K562 (cell line): ENCODE measurements around the gene SLC7A9.

Experiments
- BHLHE40 ChIP-seq: IDR thresholded peaks from 2 replicates; pipeline ENCODE4 v1.6.1; 2011; ENCODE audit warnings: low read length, improper control_type of control experiment
- CBX8 ChIP-seq: fragments of 200-600 bp; sonication (generic); IDR thresholded peaks from 2 replicates; pipeline ENCODE4 v1.6.1; 2012; ENCODE audit warnings: borderline replicate concordance, mixed run types, low read depth, mild to moderate bottlenecking, moderate library complexity, mixed read lengths, low read length, control low read depth, inconsistent platforms; ENCODE audit not compliant: poor library complexity, severe bottlenecking; ENCODE audit errors: extremely low read depth
- CTCF ChIP-seq, 3 experiments: IDR thresholded peaks in 2 of 3; conservative IDR thresholded peaks in 1 of 3; 2 replicates each; pipeline ENCODE4 v1.5.1; 2011 to 2012; ENCODE audit warnings: low read length in 3 of 3, mild to moderate bottlenecking in 3 of 3, control low read depth in 2 of 3, improper control_type of control experiment in 1 of 3, inconsistent platforms in 1 of 3, low read depth in 1 of 3, mixed read lengths in 1 of 3, moderate library complexity in 1 of 3; ENCODE audit not compliant: insufficient read depth in 2 of 3
- E2F8 ChIP-seq: fragments of 450-650 bp; IDR thresholded peaks from 2 replicates; pipeline ENCODE4 v1.7.1; 2018; ENCODE audit warnings: mild to moderate bottlenecking, low read depth; ENCODE audit not compliant: partially characterized antibody
- ELF4 ChIP-seq: fragments of 450-650 bp; formaldehyde crosslinking; IDR thresholded peaks from 2 replicates; pipeline ENCODE4 v1.4.0; 2022; ENCODE audit warnings: missing genetic modification characterization
- MAFF ChIP-seq: IDR thresholded peaks from 2 replicates; pipeline ENCODE4 v1.6.1; 2012; ENCODE audit warnings: low read length, improper control_type of control experiment
- POLR2A ChIP-seq: fragments of 450-650 bp; conservative IDR thresholded peaks from 2 replicates; pipeline ENCODE4 v1.6.1; 2016
- POLR2AphosphoS5 ChIP-seq: IDR thresholded peaks from 2 replicates; pipeline ENCODE4 v1.6.1; 2011; ENCODE audit warnings: mild to moderate bottlenecking, low read depth, low read length, moderate library complexity; ENCODE audit not compliant: control insufficient read depth, insufficient read depth
- RCOR1 ChIP-seq, 2 experiments: IDR thresholded peaks; 2 replicates each; pipeline ENCODE4 v1.6.1; 2012; ENCODE audit warnings: low read depth in 2 of 2, low read length in 2 of 2, borderline replicate concordance in 1 of 2, improper control_type of control experiment in 1 of 2
- ZNF263 ChIP-seq: sonication (generic); formaldehyde crosslinking; IDR thresholded peaks from 2 replicates; pipeline ENCODE4 v1.8.0; 2022; ENCODE audit warnings: mild to moderate bottlenecking, missing genetic modification reagents, borderline replicate concordance
- ZNF282 ChIP-seq: sonication (generic); formaldehyde crosslinking; IDR thresholded peaks from 2 replicates; pipeline ENCODE4 v1.8.1; 2023; ENCODE audit warnings: missing genetic modification reagents
- ZNF507 ChIP-seq: conservative IDR thresholded peaks from 2 replicates; pipeline ENCODE4 v1.6.1; 2017; ENCODE audit warnings: missing genetic modification characterization, missing compliant biosample characterization
- TF ChIP-seq, protein P1 (sequence below): fragments of 200-800 bp; sonication (Bioruptor generic); IDR thresholded peaks from 2 replicates; pipeline ENCODE4 v1.6.1; 2017; ENCODE audit warnings: missing genetic modification characterization, missing compliant biosample characterization

DNA sequence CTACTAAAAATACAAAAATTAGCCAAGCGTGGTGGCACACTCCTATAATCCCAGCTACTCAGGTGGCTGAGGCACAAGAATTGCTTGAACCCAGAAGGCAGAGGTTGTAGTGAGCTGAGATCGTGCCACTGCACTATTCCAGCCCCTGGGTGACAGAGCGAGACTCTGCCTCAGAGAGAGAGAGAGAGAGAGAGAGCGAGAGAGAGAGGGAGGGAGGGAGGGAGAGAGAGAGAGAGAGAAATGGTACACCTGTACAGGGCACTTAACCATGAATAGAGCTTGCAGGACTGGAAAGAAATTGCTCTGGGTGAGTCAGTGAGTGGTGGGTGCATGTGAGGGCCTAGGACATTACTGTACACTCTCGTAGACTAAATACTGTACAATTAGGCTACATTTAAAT lies 40.5 kb upstream of the SLC7A9 start:
- TF ChIP-seq CBX8 (no peak), CTCF (IDR thresholded peaks at IDR 0.05 in 2 of 3, conservative IDR thresholded peaks at IDR 0.05 in 1 of 3; ENCODE audit: insufficient read depth in 2 of 3, low read depth in 1 of 3, low read length in 3 of 3) (no peak), ZNF282 (CRISPR knock-in tag) (no peak), E2F8 (no peak), POLR2A (no peak), POLR2AphosphoS5 (no peak), ZNF263 (CRISPR knock-in tag) (no peak), BHLHE40 (no peak), ELF4 (CRISPR knock-in tag) (no peak), ZNF507 (tag) (no peak), RCOR1 (IDR thresholded peaks at IDR 0.05; ENCODE audit: borderline replicate concordance in 1 of 2, low read depth in 2 of 2, low read length in 2 of 2) (no peak), MAFF (no peak)
- TF ChIP-seq, protein P1, sequence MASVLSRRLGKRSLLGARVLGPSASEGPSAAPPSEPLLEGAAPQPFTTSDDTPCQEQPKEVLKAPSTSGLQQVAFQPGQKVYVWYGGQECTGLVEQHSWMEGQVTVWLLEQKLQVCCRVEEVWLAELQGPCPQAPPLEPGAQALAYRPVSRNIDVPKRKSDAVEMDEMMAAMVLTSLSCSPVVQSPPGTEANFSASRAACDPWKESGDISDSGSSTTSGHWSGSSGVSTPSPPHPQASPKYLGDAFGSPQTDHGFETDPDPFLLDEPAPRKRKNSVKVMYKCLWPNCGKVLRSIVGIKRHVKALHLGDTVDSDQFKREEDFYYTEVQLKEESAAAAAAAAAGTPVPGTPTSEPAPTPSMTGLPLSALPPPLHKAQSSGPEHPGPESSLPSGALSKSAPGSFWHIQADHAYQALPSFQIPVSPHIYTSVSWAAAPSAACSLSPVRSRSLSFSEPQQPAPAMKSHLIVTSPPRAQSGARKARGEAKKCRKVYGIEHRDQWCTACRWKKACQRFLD (CRISPR knock-in tag) = no peak
